Heart left ventricle (tissue), 16 donors: ENCODE data around the gene NPHP4. TPM values are rescaled to one million over a fixed set of nuclear protein-coding genes. Genes with fewer than 3 reads are reported as not detected.
A peak's percentile ranks its signal among the peaks of the same experiment; 100 is the strongest.

ENCODE experiments used
- ATAC-seq, 4 donors: fragments of 200-7000 bp; cut with Tn5 transposase; one replicate each; pipeline ENCODE4 v1.9.1; 2020 to 2022; ENCODE audit warnings: moderate library complexity in 4 of 4, mild to moderate bottlenecking in 3 of 4, moderate number of reproducible peaks in 1 of 4
- DNase-seq, 5 donors: peaks; one replicate each; pipeline ENCODE4 v3.0.0-alpha.2; 2020
- H3K27ac ChIP-seq, 12 donors: fragments of 200-600 bp; sonication (generic) in 4 of 12; one replicate each; pipeline versions ENCODE4 v1.5.0 to v1.8.0; 2016 to 2022; ENCODE audit warnings: mild to moderate bottlenecking in 2 of 12
- H3K27me3 ChIP-seq, 9 donors: fragments of 200-600 bp; sonication (generic) in 2 of 9; one replicate each; pipeline versions ENCODE4 v1.5.1 to v1.8.0; 2016 to 2022; ENCODE audit warnings: mild to moderate bottlenecking in 3 of 9
- H3K36me3 ChIP-seq, 9 donors: fragments of 200-600 bp; sonication (generic) in 2 of 9; one replicate each; pipeline versions ENCODE4 v1.5.0 to v1.8.0; 2018 to 2022; ENCODE audit warnings: mild to moderate bottlenecking in 2 of 9
- H3K4me1 ChIP-seq, 12 donors: fragments of 200-600 bp; sonication (generic) in 4 of 12; one replicate each; pipeline versions ENCODE4 v1.5.0 to v1.8.0; 2016 to 2022; ENCODE audit warnings: mild to moderate bottlenecking in 3 of 12
- H3K4me3 ChIP-seq, 12 donors: fragments of 200-600 bp; sonication (generic) in 4 of 12; one replicate each; pipeline versions ENCODE4 v1.5.0 to v1.8.0; 2017 to 2022; ENCODE audit warnings: mild to moderate bottlenecking in 9 of 12, moderate library complexity in 4 of 12
- H3K9me3 ChIP-seq, 12 donors: fragments of 200-600 bp; sonication (generic) in 4 of 12; one replicate each; pipeline versions ENCODE4 v1.5.0 to v1.8.0; 2016 to 2022; ENCODE audit warnings: mild to moderate bottlenecking in 1 of 12
- POLR2A ChIP-seq, 2 donors: fragments of 450-650 bp; IDR thresholded peaks; one replicate each; pipeline ENCODE4 v1.6.1; 2017; ENCODE audit warnings: antibody characterized with exemption in 2 of 2, mild to moderate bottlenecking in 2 of 2, moderate library complexity in 2 of 2
- WGBS, 4 donors: extraction: QIAGEN DNeasy Blood & Tissue Kit in 2 of 4; methylation state at CpG; one replicate each; pipeline versions ENCODE4 v1.1.5 to v1.1.7; 2013 to 2018; 5-methylcytosine and 5-hydroxymethylcytosine counted together
- intact Hi-C, 10 donors: fragments of 100-400 bp; cut with DNase I; formaldehyde crosslinking; loops; one replicate each; pipeline versions ENCODE4 v1.11.1 to v1.14.2; 2022
- polyA plus RNA-seq, 2 donors: library from polyadenylated mRNA; stranded (reverse); fragments of 200-250 nt; gene quantifications; one replicate each; pipeline ENCODE4 v1.2.3, GENCODE V29; 2013
- total RNA-seq, 9 donors: library from RNA; depleted of rRNA in 2 of 9; stranded (reverse); fragments of >200 nt in 2 of 9; fragmentation: NEBNext Ultra II Directional in 3 of 9; extraction: Animal tissue kit (Norgen Biotek cat#: 25700) in 3 of 9; gene quantifications; one replicate each; pipeline versions ENCODE4 v1.1.0 to v1.2.4, GENCODE V29; 2016 to 2023
- TF ChIP-seq, protein P1 (sequence below), 12 donors: fragments of 200-600 bp; sonication (generic) in 4 of 12; IDR thresholded peaks; one replicate each; pipeline versions ENCODE4 v1.5.0 to v1.8.0; 2018 to 2022; ENCODE audit warnings: antibody characterized with exemption in 12 of 12, mild to moderate bottlenecking in 5 of 12
- donor health status: ischemic (EF 13 %, LVEDD 7.1; RV severe dilation, severe dysfunction).
- donor health status: healthy with polysubstance abuse.
- donor health status: DM: no; HTN: yes; CAD: no.
- donor health status: DM: no; HTN: no; CAD: no.
- donor health status: ischemic (EF 25% LVEDD 6.9; RV normal size, moderate dysfunction).
- donor health status: ischemic (EF 25% LVEDD 5.7; RV mildly dilated, moderate dysfunction).
- donor health status: healthy.
- donor health status: DM: yes; HTN: yes; CAD: no.
- donor health status: ischemic (EF 35%, LVEDD 5.7; RV mildly dilated, moderate dysfunction).
- donor health status: nonischemic (EF 11% LVEDD 7.7; RV severe dilation, severe dysfunction).
- donor health status: DM: yes; HTN: yes; CAD: no.
- donor health status: PGD.
- donor health status: ischemic (EF 29% LVEDD 5.4; RV normal size, mild dysfunction).
- donor health status: nonischemic (EF 23%, LVEDD 6.1; RV moderate dilation, normal function).

The NPHP4 gene
- total and polyA plus RNA-seq, 11 donors = 2.1 to 6.3 (median 3.1) TPM

DNA sequence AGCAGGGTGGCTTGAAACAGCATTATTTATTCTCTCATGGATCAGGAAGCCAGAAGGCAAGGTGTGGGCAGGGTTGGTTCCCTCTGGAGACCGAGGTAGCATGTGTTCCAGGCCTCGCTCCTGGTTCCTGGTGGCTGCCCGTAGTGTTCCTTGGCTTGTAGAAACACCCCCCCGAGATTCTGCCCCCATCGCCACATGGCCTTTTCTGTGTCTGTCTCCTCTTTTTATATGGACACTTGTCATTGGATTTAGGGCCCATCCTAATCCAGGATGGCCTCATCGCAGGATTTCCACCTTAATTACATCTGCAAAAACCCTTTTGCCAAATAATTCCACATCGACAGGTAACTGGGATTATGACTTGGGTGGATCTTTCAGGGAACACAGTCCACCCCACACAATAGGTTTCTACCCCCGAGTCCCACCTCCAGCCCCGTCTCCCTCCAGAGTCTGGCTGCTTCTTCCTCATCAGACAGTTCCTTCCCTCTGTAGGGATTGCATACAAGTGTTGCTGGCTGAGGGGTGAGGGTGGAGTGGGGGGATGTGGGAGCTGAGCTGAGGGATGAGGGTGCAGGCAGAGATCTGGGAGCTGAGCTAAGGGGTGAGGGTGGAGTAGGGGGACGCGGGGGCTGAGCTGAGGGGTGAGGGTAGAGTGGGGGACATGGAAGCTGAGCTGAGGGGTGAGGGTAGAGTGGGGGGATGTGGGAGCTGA, 12.3 kb upstream of the NPHP4 start:
- H3K27ac ChIP-seq = peak overlapping the region in 1 of 12 donors; percentile 95
- no peaks in the 10 kb centered on the region for H3K9me3 ChIP-seq
- H3K4me1 ChIP-seq = peaks cover 0 to 30% (median 12%) of the 10 kb centered on the region in 12 donors
- H3K36me3 ChIP-seq = no peaks in the 10 kb centered on the region
- no peak for ATAC-seq
- peak in 2 of 5 donors; percentile 15 to 18 for DNase-seq
- no peak for TF ChIP-seq POLR2A (IDR thresholded peaks at IDR 0.05)
- TF ChIP-seq, protein P1, sequence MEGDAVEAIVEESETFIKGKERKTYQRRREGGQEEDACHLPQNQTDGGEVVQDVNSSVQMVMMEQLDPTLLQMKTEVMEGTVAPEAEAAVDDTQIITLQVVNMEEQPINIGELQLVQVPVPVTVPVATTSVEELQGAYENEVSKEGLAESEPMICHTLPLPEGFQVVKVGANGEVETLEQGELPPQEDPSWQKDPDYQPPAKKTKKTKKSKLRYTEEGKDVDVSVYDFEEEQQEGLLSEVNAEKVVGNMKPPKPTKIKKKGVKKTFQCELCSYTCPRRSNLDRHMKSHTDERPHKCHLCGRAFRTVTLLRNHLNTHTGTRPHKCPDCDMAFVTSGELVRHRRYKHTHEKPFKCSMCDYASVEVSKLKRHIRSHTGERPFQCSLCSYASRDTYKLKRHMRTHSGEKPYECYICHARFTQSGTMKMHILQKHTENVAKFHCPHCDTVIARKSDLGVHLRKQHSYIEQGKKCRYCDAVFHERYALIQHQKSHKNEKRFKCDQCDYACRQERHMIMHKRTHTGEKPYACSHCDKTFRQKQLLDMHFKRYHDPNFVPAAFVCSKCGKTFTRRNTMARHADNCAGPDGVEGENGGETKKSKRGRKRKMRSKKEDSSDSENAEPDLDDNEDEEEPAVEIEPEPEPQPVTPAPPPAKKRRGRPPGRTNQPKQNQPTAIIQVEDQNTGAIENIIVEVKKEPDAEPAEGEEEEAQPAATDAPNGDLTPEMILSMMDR (IDR thresholded peaks at IDR 0.05) = no peak
- no peaks in the 10 kb centered on the region for H3K27me3 ChIP-seq
- intact Hi-C loops = no loop called here
- H3K4me3 ChIP-seq = no peak overlapping the region
- 95 to 97% (median 95%) methylated on average over 11 of the region's 11 CpGs for WGBS, 4 donors

DNA sequence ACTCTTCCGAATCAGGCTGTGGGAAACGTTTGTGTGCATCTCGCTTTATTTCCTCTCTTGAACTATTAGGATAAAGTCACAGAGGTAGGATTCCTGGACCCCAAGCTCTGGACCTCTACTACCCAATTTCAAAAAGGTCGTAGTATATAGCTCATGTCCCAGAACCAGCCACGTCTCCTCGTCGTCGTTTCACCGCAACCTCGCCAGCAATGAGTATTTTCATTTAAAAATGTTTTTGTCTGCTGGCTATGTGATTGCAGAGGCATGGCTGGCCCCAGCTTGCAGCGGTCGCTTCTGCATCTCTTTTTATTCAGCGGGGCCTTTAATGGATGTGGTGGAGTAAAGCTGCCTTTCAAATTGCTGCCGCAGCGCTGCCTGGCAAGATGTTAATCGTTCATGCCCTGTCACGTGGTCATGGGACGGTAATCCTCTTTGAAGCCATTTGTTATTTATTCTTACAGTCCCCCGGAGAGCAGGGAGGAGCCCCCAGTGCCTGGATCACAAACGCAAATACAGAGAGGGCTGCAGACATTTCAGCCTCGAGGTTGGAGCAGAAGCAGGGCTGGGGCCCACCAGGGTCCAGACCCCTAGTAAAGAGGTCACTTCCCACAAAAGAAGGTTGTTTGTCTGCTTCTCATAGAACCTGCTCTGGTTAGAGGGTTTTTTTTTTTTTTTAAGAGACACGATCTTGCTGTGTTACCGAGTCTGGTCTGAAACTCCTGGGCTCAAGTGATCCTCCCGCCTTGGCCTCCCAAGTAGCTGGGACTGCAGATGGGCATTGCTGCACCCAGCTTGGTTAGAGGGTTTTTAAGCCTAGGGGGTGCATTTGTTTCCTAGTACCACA, 11.6 kb upstream of the NPHP4 start:
- Histone ChIP-seq H3K4me3 (peak overlapping the region in 8 of 12 donors; percentile 5 to 44 (median 32)), H3K4me1 (peaks cover 0 to 30% (median 11%) of the 10 kb centered on the region in 12 donors), H3K36me3 (no peaks in the 10 kb centered on the region), H3K9me3 (no peaks in the 10 kb centered on the region), H3K27me3 (no peaks in the 10 kb centered on the region), H3K27ac (peak overlapping the region; percentile 28 to 95 (median 84))
- DNase-seq (peak in 3 of 5 donors; percentile 13 to 15 (median 14)), ATAC-seq (no peak)
- TF ChIP-seq, protein P1 (IDR thresholded peaks at IDR 0.05) = no peak
- no peak for TF ChIP-seq POLR2A (IDR thresholded peaks at IDR 0.05)
- WGBS, 4 donors = 76 to 81% (median 79%) methylated on average over 24 of the region's 24 CpGs
- intact Hi-C loops = no loop called here

DNA sequence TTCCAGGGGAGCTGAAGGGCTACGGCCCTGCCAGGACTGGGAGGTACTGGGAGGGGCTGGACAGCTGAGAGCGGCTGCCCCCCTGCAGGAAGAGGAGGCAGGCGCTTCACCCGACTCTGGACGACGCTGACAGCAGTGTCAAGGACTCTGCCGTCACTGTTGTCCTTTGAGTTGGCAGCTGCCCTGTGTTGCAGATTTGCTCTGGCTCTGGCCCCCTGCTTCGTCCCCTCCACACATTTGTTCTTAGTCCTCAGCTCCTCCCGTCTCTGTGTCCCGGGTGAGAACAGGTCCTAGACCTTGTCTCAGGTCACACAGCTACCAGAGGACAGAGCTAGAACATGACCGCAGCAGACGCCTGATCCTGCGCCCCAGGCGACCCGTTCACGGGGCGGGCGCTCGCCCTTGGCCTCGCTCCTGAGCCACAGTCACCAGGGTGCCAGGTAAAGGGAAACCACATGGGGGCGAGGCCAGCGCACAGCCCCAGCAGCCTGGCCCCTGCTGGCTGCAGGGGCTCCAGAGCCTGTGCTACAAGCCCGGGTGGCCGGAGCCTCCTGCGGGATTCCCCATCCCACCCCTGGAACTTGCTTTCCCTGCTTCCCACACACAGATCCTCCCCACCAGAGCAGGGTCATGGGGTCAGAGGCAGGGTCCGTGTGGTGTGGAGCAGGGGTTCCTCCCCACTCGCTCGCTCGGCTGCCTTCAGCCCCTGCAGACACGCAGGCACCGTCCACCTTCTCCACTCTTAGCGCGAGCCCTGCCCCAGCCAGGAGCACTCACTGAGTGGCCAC, 10.7 kb upstream of the NPHP4 start:
- peak overlapping the region; percentile 28 to 95 (median 84) for H3K27ac ChIP-seq
- DNase-seq (peak; percentile 61 to 92 (median 74)), ATAC-seq (peak; percentile 82 to 86 (median 84))
- intact Hi-C loops = no loop called here
- no peaks in the 10 kb centered on the region for H3K9me3 ChIP-seq
- H3K4me1 ChIP-seq = peaks cover 0 to 30% (median 11%) of the 10 kb centered on the region in 12 donors
- H3K36me3 ChIP-seq = no peaks in the 10 kb centered on the region
- peak overlapping the region in 9 of 12 donors; percentile 5 to 44 (median 32) for H3K4me3 ChIP-seq
- TF ChIP-seq, protein P1 (IDR thresholded peaks at IDR 0.05) = peak in 5 of 12 donors; percentile 9 to 34 (median 24)
- no peak for TF ChIP-seq POLR2A (IDR thresholded peaks at IDR 0.05)
- no peaks in the 10 kb centered on the region for H3K27me3 ChIP-seq
- 47 to 61% (median 53%) methylated on average over 27 to 33 of the region's 33 CpGs for WGBS, 4 donors
